Measurements from ENCODE around the gene TMEFF1.

- TF ChIP-seq CTCF (IDR thresholded peaks at IDR 0.05; ENCODE audit: low read depth, low read length, poor library complexity, severe bottlenecking), result peak; percentile 76
- no peak for TF ChIP-seq EZH2phosphoT487 (IDR thresholded peaks at IDR 0.05; ENCODE audit: borderline replicate concordance, low read length)
These were observed 128.3 kb downstream of the TMEFF1 start for GRCh38 chr9:100601216-100601615.
